Activated T-cell treated with anti-CD3 and anti-CD28 coated beads, Interleukin-2, amount 50 U/mL, for 72 hours (primary cell): Measurements from ENCODE around the gene ZNF224. TPM values are rescaled to one million over a fixed set of nuclear protein-coding genes. Genes with fewer than 3 reads are reported as not detected.
"Not testable (repeated sequence)": the region's sequence is repeated elsewhere in the genome, so short reads cannot be mapped to it uniquely, and the experiment has no call there.

Source experiments
- ATAC-seq, 2 donors: fragments of 150-1000 bp; cut with Tn5 transposase; replicated peaks in 1 of 2; 2 replicates each; pipeline ENCODE4 v1.10.0; 2021; ENCODE audit warnings: moderate library complexity in 2 of 2, mild to moderate bottlenecking in 1 of 2
- DNase-seq, 2 donors: peaks; one replicate each; pipeline ENCODE4 v3.0.0; 2021 to 2022; ENCODE audit warnings: mixed read lengths in 1 of 2
- H3K27ac Mint-ChIP-seq: one replicate; pipeline ENCODE4 v1.8.0; 2022; ENCODE audit warnings: mild to moderate bottlenecking, moderate library complexity, mixed read lengths
- H3K27me3 Mint-ChIP-seq: one replicate; pipeline ENCODE4 v1.8.0; 2022; ENCODE audit warnings: low read depth, mixed read lengths
- H3K36me3 Mint-ChIP-seq, 2 donors: one replicate each; pipeline ENCODE4 v1.8.0; 2022; ENCODE audit warnings: mixed read lengths in 2 of 2, mild to moderate bottlenecking in 1 of 2; ENCODE audit not compliant: insufficient read depth in 2 of 2
- H3K4me1 Mint-ChIP-seq: one replicate; pipeline ENCODE4 v1.8.0; 2022; ENCODE audit warnings: low read depth, mixed read lengths
- H3K4me3 Mint-ChIP-seq, 2 donors: one replicate each; pipeline ENCODE4 v1.8.0; 2022; ENCODE audit warnings: mild to moderate bottlenecking in 2 of 2, mixed read lengths in 2 of 2, moderate library complexity in 2 of 2
- H3K9me3 Mint-ChIP-seq, 2 donors: one replicate each; pipeline ENCODE4 v1.8.0; 2022; ENCODE audit warnings: mixed read lengths in 2 of 2
- total RNA-seq, 2 donors: library from RNA; stranded (reverse); gene quantifications; one replicate each; pipeline ENCODE4 v1.2.3, GENCODE V29; 2022

ZNF224 gene
- total RNA-seq, 2 donors from 2014 or later = 23.6 to 26.3 TPM

DNA sequence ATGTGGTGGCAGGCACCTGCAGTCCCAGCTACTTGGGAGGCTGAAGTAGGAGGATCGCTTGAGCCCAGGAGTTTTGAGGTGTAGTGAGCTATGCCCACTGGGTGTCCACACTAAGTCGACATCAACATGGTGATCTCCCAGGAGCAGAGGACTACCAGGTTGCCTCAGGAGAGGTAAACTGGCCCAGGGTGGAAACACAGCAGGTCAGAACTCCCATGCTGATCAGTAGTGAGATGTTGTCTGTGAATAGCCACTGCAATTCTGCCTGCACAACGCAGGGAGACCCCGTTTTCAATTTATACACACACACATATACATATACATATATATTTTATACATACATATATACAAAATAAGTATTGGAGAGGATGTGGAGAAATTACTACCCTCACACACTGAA, 2.1 kb upstream of the ZNF224 start:
- no peak for DNase-seq
- no peak for ATAC-seq
- peaks cover 0 to 2% of the 10 kb centered on the region in 2 donors for H3K9me3 Mint-ChIP-seq
- no peak overlapping the region for H3K4me3 Mint-ChIP-seq
- peaks cover 22% of the 10 kb centered on the region for H3K4me1 Mint-ChIP-seq
- H3K27ac Mint-ChIP-seq = no peak overlapping the region
- no peaks in the 10 kb centered on the region for H3K27me3 Mint-ChIP-seq
- H3K36me3 Mint-ChIP-seq = peaks cover 8 to 18% of the 10 kb centered on the region in 2 donors

DNA sequence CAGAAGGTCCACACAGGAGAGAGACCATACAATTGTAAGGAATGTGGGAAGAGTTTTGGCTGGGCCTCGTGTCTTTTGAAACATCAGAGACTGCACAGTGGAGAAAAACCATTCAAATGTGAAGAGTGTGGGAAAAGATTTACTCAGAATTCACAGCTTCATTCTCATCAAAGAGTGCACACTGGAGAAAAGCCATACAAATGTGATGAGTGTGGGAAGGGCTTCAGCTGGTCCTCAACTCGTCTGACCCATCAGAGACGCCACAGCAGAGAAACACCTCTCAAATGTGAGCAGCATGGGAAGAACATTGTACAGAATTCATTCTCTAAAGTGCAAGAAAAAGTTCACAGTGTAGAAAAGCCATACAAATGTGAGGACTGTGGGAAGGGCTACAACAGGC, 13.6 kb downstream of the ZNF224 start:
- DNase-seq (no peak), ATAC-seq (no peak)
- H3K36me3 Mint-ChIP-seq = peaks cover 43 to 71% of the 10 kb centered on the region in 2 donors
- peaks cover 8% of the 10 kb centered on the region for H3K4me1 Mint-ChIP-seq
- H3K9me3 Mint-ChIP-seq = peaks cover 21 to 35% of the 10 kb centered on the region in 2 donors
- no peak overlapping the region for H3K4me3 Mint-ChIP-seq
- no peak overlapping the region for H3K27ac Mint-ChIP-seq
- H3K27me3 Mint-ChIP-seq = no peaks in the 10 kb centered on the region

GRCh38 chr19:44109458-44109857, 15.3 kb downstream of the ZNF224 start:
- ATAC-seq = no peak
- DNase-seq = no peak
- Mint-ChIP-seq H3K9me3 (peaks cover 15 to 34% of the 10 kb centered on the region in 2 donors), H3K4me3 (no peak overlapping the region), H3K4me1 (peaks cover 15% of the 10 kb centered on the region), H3K27me3 (no peaks in the 10 kb centered on the region), H3K36me3 (peaks cover 38 to 60% of the 10 kb centered on the region in 2 donors), H3K27ac (no peak overlapping the region)

GRCh38 chr19:44111910-44112463, 17.8 kb downstream of the ZNF224 start:
- peaks cover 22 to 47% of the 10 kb centered on the region in 2 donors for H3K36me3 Mint-ChIP-seq
- H3K9me3 Mint-ChIP-seq = peaks cover 10 to 26% of the 10 kb centered on the region in 2 donors
- H3K4me1 Mint-ChIP-seq = peaks cover 22% of the 10 kb centered on the region
- H3K27me3 Mint-ChIP-seq = no peaks in the 10 kb centered on the region
- peak overlapping the region; percentile 36 for H3K27ac Mint-ChIP-seq
- peak overlapping the region; percentile 67 to 98 for H3K4me3 Mint-ChIP-seq
- ATAC-seq (peak in 1 of 2 donors; percentile 33), DNase-seq (peak in 1 of 2 donors; percentile 18)

DNA sequence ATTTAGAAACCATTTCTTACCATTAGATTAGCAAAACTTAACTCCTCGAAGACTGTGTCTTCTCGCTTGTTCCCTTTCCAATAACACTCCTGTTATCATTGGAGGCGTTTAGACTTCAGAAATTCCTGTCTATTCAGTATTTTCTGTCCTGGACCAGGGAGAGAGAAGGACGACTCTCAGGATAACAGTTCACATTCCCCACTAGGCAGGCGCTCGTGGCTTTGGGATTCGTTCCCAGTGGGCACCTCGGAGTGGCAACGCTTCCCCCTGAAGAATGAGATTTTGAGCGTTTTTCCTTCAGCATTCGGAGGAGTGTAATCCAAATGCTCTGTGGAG, 18.6 kb downstream of the ZNF224 start:
- Mint-ChIP-seq H3K27me3 (no peaks in the 10 kb centered on the region), H3K36me3 (peaks cover 15 to 43% of the 10 kb centered on the region in 2 donors), H3K4me3 (peak overlapping the region; percentile 98 to 99), H3K27ac (peak overlapping the region; percentile 95), H3K9me3 (peaks cover 4 to 19% of the 10 kb centered on the region in 2 donors), H3K4me1 (peaks cover 22% of the 10 kb centered on the region)
- no peak for DNase-seq
- no peak for ATAC-seq

DNA sequence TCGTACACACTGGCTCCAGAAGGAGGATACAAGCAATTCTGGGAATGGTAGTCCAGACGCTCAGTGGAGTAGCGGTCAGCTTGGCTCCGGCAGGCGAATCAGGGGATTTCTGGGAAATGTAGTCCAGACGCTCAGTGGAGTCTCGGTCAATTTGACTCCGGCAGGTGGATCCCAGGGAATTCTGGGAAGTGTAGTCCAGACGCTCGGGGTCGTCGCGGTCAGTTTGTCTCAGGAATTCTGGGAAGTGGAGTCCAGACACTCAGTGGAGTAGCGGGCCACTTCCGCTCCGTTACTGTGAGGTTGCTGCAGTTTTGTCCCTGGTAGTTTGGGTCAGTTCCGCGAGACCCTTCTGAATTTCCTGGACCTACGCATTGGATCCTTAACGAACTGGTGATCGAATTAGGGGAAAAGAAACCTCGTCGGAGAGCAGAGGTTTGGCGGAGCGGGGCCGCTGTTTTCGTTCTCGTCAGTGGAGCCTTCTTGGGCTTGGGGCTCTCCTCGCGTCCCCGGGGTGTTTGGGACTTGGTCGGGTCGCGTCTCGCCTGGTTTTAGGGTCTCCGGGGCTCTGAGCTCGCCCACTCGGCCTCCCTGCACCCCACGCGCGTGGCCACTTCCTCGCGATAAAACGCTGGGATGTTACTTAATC, 19.1 kb downstream of the ZNF224 start, which contains the start of gene ZNF225:
TSS of gene ZNF225 (plus strand) at position 262 of the 646 bp plus-strand sequence. CDS start 2,429 bp downstream, outside the sequence.
- DNase-seq = peak; percentile 77 to 84
- no peaks in the 10 kb centered on the region for H3K27me3 Mint-ChIP-seq
- H3K9me3 Mint-ChIP-seq = peaks cover 4 to 14% of the 10 kb centered on the region in 2 donors
- peak within 1 kb of the TSS; percentile 98 to 99 for H3K4me3 Mint-ChIP-seq
- peak; percentile 92 to 94 for ATAC-seq
- peaks cover 11 to 41% of the 10 kb centered on the region in 2 donors for H3K36me3 Mint-ChIP-seq
- peak within 1 kb of the TSS; percentile 95 for H3K27ac Mint-ChIP-seq
- H3K4me1 Mint-ChIP-seq = peaks cover 22% of the 10 kb centered on the region

- ATAC-seq (peak in 1 of 2 donors; percentile 10), DNase-seq (no peak)
- Mint-ChIP-seq H3K4me3 (peak overlapping the region; percentile 98 to 99), H3K4me1 (peaks cover 22% of the 10 kb centered on the region), H3K36me3 (peaks cover 11 to 44% of the 10 kb centered on the region in 2 donors), H3K27me3 (no peaks in the 10 kb centered on the region), H3K27ac (peak overlapping the region; percentile 95), H3K9me3 (peaks cover 4 to 11% of the 10 kb centered on the region in 2 donors)
Measured at GRCh38 chr19:44113784-44114390, 19.7 kb downstream of the ZNF224 start.

DNA sequence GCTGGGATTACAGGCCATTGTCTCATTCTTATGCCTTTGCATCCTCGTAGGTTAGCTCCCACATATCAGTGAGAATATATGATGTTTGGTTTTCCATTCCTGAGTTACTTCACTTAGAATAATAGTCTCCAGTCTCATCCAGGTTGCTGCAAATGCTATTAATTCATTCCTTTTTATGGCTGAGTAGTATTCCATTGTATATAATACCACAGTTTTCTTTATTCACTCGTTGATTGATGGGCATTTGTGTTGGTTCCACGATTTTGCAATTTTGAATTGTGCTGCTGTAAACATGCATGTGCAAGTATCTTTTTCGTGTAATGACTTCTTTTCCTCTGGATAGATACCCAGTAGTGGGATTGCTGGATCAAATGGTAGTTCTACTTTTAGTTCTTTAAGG, 27.0 kb downstream of the ZNF224 start:
- not testable (repeated sequence) for H3K4me3 Mint-ChIP-seq, H3K27me3 Mint-ChIP-seq
- H3K9me3 Mint-ChIP-seq = peaks cover 25 to 30% of the 10 kb centered on the region in 2 donors

GRCh38 chr19:44131955-44132354, 37.8 kb downstream of the ZNF224 start:
- Mint-ChIP-seq H3K27ac (no peak overlapping the region), H3K4me1 (no peaks in the 10 kb centered on the region), H3K4me3 (no peak overlapping the region), H3K27me3 (no peaks in the 10 kb centered on the region), H3K36me3 (peaks cover 19 to 37% of the 10 kb centered on the region in 2 donors), H3K9me3 (peaks cover 12 to 19% of the 10 kb centered on the region in 2 donors)
- no peak for DNase-seq
- no peak for ATAC-seq

More for the DNA sequence above, 27.0 kb downstream of the ZNF224 start:
- not testable (repeated sequence) for ATAC-seq, DNase-seq, H3K27ac Mint-ChIP-seq, H3K4me1 Mint-ChIP-seq
- H3K36me3 Mint-ChIP-seq = peaks cover 52 to 81% of the 10 kb centered on the region in 2 donors

DNA sequence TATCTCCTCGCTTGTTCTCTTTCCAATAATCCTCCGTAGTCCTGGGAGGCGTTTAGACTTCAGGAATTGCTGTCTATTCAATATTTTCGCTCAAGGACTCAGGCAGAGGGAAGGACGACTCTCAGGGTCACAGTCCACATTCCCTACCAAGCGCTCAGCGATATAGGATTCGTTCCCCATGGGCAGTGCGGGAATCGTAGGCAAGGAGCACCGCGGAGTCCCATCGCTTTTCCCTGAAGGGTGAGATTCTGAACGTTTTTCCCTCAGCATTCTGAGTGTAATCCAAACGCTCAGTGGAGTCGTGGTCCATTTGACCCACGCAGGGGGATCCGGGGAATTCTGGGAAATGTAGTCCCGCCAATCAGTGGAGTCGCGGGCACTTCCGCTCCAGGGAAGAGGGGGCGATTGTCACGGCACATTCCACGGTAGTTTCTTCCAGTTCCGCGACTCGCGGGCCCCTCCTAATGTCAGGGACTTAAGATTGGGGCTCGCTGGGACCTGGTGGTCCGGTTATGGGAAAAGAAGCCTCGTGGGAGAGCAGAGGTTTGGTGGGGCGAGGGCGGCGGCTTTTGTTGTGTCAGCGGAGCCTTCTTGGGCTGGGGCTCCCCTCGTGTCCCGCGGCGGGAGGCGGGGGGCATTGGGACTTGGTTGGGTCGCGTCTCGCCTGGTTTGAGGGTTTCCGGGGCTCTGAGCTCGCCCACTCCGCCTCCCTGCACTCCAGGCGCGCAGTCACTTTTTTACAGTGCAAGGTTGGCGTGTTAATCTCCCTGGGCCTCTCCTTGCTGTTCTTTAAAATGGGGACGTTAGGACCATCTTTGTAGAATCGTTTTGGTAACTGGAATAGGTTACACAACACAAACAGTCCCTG, 47.3 kb downstream of the ZNF224 start, which contains the start of gene ZNF234:
TSS of gene ZNF234 (plus strand) at position 364 of the 868 bp plus-strand sequence. CDS start 3,079 bp downstream, outside the sequence.
- peak; percentile 90 to 94 for ATAC-seq
- H3K27ac Mint-ChIP-seq = peak within 1 kb of the TSS; percentile 92
- H3K4me3 Mint-ChIP-seq = peak within 1 kb of the TSS; percentile 93 to 96
- H3K9me3 Mint-ChIP-seq = peaks cover 3 to 8% of the 10 kb centered on the region in 2 donors
- peak; percentile 72 to 73 for DNase-seq
- peaks cover 22 to 26% of the 10 kb centered on the region in 2 donors for H3K36me3 Mint-ChIP-seq
- peaks cover 14% of the 10 kb centered on the region for H3K4me1 Mint-ChIP-seq
- H3K27me3 Mint-ChIP-seq = no peaks in the 10 kb centered on the region

- peak in 1 of 2 donors; percentile 1 for DNase-seq
- peaks cover 22 to 24% of the 10 kb centered on the region in 2 donors for H3K36me3 Mint-ChIP-seq
- H3K4me3 Mint-ChIP-seq = peak overlapping the region; percentile 93 to 96
- peak; percentile 31 to 40 for ATAC-seq
- H3K27ac Mint-ChIP-seq = peak overlapping the region; percentile 92
- peaks cover 0 to 5% of the 10 kb centered on the region in 2 donors for H3K9me3 Mint-ChIP-seq
- H3K4me1 Mint-ChIP-seq = peaks cover 14% of the 10 kb centered on the region
- no peaks in the 10 kb centered on the region for H3K27me3 Mint-ChIP-seq
Measured at GRCh38 chr19:44142059-44142433, 47.9 kb downstream of the ZNF224 start.

GRCh38 chr19:44149776-44150175, 55.6 kb downstream of the ZNF224 start:
- Mint-ChIP-seq H3K4me1 (no peaks in the 10 kb centered on the region), H3K27me3 (no peaks in the 10 kb centered on the region), H3K9me3 (peaks cover 7 to 15% of the 10 kb centered on the region in 2 donors), H3K27ac (no peak overlapping the region), H3K4me3 (no peak overlapping the region), H3K36me3 (peaks cover 42 to 62% of the 10 kb centered on the region in 2 donors)
- DNase-seq (no peak), ATAC-seq (no peak)
